ENCODE data around the gene FBXO39.
A peak's percentile ranks its signal among the peaks of the same experiment; 100 is the strongest.
"Not testable (repeated sequence)": the region's sequence is repeated elsewhere in the genome, so short reads cannot be mapped to it uniquely, and the experiment has no call there.

FBXO39 gene

DNA sequence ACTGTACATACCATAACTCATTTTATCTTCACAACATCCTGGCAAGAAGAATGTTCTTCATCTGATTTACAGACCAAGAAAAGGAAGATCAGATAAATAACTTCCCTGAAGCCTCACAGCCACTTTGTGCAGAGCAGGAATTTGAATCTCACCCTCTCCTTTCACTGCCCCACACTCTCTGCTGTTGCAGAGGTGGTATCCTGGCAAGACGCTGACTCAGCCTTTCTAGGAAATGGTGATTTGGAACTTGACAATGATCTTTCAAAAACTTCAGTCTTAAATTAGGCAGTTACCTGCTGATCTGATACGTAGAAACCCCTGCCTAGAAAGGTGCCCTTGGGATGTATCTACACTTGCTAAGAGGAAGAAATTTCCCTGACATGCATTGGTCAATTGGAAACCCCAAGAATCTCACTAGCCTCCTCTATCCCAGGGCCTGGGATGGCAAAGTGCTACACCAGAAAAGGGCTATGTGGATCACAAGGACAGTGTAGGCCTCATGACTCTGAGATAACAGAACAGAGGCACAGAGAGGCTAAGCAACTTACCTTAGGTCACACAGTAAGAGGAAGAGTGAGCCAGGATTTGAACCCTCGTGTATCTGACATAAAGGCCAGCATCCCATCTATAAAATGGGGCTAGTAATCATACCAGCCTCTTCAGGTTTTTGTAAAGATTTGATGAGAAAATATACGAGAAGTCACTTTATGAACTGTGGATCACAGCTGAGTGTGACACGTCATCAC is 17.9 kb downstream of the FBXO39 start:
- DNase-seq (ENCODE audit: low spot score) = no peak

DNA sequence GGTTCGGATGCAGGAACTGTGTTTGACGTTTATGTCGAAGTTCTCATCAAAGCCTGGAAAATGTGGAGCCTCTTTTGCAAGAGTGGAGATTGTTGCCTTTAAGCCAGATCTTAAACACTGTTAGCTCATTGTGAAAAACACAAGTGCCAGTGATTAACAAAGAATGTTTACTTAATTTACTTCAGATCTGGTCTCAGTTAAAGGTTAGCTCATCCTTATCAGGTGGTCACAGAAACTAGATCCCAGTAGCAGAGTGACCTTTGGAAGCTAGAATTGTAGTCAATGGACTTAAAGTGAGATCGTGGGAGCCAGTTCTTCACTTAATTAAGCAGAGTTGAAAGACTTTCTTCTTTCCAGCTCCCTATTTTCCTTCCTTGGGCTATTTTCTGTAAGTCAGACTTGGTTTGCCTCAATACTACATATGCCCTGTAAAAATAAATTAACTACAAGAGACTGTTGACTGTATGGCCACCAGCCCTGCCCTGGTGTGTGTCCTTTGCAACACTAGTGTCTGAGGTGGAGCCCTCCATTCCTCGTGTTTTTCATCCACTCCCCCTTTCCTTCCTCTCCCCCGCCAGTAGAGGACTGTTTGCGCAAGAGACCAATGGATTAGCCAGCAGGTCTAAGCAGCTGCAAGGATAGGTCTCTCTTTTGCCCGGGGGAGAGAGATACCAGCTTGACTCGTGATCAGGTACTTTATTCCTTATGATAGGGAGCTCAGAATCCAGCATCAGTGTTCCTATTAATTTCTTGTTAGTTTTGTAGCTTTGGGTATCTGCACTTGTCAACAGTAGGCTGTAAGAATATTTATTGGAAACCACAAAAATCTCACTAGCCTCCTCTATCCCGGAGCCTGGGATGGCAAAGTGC is 20.2 kb downstream of the FBXO39 start:
- no peak for DNase-seq (ENCODE audit: low spot score)

DNA sequence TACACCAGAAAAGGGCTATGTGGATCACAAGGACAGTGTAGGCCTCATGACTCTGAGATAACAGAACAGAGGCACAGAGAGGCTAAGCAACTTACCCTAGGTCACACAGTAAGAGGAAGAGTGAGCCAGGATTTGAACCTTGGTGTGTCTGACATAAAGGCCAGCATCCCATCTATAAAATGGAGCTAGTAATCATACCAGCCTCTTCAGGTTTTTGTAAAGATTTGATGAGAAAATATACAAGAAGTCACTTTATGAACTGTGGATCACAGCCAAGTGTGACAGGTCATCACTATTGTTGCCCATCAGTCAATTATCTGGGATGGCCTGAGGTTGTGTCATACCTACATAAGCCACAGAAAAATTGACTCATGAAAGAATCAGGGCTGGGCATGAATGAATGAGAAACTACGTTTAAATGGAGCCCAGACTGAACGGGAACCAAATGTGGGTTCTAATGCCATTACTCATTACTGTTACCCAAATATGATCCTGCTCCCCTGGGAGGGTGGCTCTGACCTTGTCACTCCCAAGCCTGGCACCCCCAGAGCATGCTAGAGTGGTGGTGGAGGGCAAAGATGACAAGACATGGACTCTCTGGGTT is 21.0 kb downstream of the FBXO39 start:
- no peak for DNase-seq (ENCODE audit: low spot score)

DNA sequence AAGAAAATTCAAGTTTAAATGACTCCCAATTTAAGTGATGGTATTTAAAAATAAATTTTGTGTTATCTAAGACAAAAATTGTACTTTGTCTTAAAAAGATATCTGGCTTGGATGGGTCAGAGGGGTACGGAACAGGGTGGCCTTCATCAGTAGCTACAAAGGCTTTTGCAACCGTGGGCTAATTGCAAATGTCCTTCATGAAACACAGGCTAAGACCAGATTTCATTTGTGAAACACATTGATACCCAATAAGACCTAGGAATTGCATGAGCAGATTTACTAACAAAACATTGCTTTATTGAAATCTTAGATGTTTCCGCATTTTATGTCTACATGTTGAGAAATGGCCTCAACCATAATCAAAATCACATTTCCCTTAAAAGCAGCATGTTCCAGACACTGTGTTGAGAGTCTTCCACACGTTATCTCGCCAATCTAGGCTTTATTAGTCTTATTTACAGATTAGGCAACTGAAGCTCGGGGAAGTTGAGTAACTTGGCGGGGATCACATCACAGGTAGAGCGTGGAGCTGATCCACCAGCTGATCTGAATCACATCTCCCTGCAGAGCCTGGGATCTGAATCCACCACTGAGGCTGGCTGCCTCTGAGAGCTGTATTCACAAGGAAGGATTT is 21.8 kb downstream of the FBXO39 start:
- no peak for DNase-seq (ENCODE audit: low spot score)

DNA sequence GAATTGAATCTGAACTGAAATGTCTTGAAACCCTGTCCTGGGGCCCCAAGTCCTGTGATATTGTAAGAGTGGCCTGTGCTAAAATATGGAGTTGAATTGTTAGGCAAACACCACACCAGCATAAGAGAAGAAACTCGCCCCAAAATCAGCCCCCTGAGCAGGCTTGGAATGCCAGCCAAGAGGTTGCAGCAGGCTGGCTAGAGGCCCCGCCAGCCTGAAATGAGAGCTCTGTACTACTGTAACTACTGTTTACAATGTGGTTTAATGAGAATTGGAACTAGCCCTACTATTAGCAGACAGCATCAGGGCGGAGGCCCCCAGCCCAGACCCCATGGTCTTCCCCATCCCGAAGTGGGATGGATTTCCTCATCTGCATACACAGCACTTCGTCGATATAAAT is 23.7 kb downstream of the FBXO39 start:
- DNase-seq (ENCODE audit: low spot score) = no peak

DNA sequence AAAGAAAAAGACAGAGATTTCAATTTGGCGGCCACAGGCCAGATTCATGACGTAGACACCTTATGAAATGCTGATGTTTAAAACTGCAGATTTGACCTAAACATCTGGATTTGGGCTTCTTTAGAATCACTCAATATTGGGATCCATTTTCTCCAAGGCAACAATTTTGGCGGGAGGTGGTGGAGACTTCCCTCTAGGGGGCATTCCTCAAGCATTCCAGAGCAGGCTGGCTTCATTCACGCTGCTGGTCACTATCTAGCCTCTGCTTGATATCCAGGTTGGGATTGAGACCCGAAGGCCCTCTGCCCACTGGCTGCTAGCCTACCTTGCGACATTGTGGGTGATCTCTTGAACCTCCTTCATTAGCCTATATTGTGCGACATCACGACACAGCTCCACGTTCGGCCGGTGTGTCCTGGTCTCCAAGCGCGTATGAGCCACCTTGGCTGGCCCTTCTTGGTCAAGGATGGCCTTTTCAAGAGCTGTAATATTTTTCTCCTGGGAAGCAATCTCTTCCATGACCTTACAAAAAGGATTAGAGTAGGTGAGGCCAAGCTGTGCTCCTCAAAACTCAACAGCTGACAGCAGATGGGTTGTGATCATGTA is 24.5 kb downstream of the FBXO39 start:
- no peak for DNase-seq (ENCODE audit: low spot score)

DNA sequence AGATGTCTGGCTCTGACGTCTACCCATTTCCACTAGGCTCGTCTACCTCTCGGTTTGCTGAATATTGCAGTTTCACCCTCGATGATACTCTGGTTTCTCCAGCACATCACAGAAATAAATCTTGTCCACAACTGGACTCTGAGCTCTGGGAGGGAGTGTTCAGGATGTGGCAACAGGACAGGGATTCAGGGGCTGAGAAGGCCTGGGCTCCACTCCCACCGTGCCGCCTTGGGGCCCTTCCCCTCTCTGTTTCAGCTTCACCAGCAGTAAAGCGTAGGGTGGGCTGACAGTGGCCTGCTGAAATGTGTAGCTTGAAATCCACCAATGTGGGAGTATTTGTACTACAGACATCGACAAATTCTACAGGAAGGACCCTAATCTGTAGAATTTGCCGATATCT is 35.5 kb downstream of the FBXO39 start:
- no peak for DNase-seq (ENCODE audit: low spot score)

DNA sequence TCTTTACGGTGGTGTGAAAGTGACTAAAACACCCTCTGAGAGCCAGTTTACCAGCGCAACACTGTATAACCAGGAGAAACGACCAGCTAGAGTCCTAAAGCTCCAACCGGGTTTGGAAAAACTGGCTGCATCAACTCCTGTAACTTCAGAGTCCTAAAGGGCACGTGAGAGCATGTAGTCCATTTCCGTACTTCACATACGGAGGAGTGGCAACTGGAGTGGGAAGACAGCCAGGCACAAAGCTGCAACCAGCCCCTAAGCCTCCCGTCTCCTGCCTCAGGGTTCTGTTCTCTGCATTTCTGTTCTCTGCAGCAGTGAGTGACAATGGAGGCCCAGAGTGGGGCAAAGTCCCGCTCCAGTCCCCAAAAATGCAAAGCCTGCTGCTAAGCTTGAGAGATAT is 36.3 kb downstream of the FBXO39 start:
- no peak for DNase-seq (ENCODE audit: low spot score)

DNA sequence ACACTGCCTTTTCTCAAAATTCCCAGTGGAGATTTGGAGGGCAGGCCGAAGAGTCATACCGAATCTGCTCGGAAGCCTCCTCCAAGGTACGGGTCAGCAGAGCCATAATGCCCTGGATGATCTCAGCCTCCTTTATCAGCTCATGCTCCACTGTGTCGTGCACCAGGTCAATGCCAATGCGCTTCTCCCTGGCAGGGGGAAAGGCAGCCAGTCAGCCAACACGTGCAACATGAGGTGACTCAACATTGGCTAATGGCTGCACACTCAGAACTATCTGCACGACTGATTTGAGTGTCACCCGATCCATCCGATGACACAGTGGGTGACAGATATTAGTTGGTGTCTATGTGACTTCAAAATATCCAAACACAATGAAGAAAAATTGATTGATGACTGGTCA is 39.8 kb downstream of the FBXO39 start:
- no peak for DNase-seq (ENCODE audit: low spot score)

DNA sequence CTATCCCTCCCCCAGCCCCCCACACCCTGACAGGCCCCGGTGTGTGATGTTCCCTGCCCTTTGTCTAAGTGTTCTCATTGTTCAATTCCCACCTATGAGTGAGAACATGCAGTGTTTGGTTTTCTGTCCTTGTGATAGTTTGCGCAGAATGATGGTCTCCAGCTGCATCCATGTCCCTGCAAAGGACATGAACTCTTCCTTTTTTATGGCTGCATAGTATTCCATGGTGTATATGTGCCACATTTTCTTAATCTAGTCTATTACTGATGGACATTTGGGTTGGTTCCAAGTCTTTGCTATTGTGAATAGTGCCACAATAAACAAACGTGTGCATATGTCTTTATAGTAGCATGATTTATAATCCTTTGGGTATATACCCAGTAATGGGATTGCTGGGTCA is 40.4 kb downstream of the FBXO39 start:
- DNase-seq (ENCODE audit: low spot score) = not testable (repeated sequence)

DNA sequence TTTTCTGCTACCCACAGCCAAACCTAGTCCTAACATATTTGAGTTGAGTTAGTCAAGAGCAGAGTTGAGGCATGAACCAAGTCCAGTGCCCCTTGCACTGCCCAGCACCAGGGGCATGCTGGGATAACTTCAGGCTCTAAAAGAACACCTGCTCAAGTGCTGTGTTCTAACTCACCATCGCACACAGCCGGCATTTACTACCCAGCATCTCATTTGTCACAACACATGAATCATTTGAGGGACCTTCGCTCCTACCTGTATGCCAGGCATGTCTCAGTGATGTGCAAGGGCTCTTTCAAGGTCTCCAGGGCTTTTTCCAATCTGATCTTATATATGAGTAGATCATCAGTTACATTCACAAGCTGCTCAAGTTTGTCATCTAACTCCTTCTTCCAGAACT is 42.9 kb downstream of the FBXO39 start:
- DNase-seq (ENCODE audit: low spot score) = no peak

DNA sequence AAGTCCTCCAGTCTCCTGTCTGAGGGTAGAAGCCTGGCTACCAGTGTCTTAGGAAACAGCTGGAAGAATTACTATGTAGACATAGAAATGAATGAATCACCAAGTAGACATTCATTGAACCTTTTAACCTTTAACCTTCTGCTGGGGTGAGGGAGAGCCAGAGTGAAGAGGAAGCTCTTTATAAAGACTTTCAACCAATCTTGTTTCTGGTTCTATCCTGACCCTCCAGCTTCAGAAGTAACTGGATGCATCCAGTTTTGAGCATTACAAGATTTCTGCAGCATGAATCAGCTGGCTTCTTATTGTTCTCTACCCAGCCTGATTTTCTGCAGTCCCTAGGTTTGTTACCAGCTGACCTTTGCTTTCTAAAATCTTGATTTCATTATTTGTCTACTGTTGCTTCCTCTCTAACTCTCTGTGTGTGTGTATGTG is 47.0 kb downstream of the FBXO39 start:
- DNase-seq (ENCODE audit: low spot score) = no peak

DNA sequence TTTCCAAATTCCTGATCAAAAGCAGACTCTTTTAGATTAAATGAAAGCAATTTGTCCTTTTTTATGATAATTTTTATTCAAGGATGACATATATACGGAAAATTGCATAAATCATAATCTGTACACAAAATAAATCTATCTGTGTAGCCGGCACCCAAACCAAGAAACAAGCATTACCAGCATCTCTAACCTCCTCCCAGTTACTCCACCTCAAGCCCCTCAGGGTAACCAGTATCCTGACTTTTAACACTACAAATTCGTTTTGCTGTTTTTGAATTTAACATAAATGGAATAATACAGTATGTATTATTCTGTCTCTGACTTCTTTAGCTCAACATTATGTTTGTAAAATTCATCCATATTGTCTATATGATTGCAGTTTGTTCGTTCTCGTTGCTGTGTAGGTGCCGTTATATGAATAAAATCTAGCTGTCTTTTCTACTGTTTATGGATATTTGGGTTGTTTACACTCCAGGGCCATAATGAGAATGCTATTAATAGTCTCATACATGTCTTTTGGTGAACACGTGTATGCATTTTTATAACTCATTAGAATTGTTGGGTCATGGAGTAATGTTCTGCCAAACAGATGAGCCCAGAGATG is 54.5 kb downstream of the FBXO39 start:
- DNase-seq (ENCODE audit: low spot score) = no peak

DNA sequence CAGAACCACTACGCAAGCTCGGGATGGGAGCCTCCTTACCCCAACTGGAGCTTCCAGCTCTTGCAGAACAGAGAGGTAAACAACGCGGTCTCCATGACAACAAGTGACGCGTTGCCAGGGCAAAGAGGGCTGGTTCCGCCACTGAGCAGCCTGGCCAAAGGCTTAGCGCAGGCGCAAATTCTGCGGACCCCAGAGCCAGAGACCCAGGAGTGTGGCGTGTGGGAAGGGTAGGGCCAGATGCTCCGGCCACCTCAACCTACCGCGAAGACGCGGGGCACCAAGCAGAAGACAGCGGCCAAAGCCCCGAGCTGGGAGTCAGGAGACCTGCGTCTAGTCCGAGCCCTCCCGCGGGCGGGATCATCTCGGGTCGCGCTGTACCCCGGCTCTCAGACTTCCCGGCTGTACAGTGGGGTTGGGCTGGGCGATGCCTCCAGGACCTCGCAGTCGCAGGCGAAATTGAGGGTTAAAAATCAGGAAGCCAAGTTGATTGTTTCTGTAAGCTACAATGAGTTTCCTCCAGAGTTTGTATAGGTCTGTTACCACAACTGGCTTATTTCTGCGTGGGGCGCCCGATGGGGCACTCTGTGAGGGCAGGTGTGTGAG is 55.7 kb downstream of the FBXO39 start, which contains the start of gene TEKT1:
TEKT1 (minus strand) TSS at position 69 of the 603 bp plus-strand sequence. CDS start 1,353 bp downstream, outside the sequence.
- DNase-seq (ENCODE audit: low spot score) = peak; percentile 71
